ENCODE data around the gene CRYGN. TPM values are rescaled to one million over a fixed set of nuclear protein-coding genes. Genes with fewer than 3 reads are reported as not detected.

CRYGN gene
- total RNA-seq, 4 donors from 2014 or later = not detected

DNA sequence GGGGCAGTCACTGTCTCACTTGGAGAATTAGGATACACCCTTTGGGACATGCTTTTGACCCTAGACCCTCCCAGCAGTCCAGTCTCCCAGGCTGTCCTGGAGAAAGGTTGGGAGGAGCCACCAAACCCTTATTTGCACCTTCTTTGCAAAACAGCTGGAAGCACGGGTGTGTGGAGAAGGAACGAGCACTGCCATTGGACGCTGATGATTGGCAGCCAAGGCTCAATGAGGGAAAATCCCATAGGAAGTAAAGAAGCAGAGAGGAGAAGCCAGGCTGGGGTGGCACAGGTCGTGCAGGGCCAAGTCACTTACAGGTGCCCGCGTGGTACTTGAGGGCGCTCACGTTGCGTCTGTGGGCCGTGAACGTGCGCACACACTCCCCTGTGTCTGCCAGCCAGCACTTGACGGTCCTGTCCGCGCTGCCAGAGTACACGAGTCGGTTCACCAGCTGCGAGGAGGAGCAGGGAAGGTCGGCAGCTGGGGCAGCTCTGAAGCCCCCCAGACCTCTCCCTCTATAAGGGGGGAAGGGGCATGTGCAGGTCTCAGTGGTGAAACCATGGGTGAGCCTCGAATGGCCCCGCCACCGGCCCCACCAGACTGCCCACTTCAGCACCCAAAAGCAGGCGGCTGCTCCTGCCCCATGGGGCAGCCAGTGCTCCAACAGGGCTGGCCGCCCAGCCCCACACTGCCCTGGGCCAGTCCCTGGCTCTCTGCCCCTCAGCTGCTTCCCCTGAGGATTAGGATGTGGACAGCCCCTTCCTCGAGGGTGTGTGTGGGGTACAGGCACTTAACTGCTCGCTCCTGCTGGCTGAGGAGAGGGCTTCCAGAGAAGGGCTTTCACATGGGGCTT lies 54.9 kb downstream of the CRYGN start:
- Histone ChIP-seq H3K4me3 (no peak overlapping the region), H3K9me3 (no peaks in the 10 kb centered on the region), H3K27me3 (peaks cover 16% of the 10 kb centered on the region), H3K36me3 (no peaks in the 10 kb centered on the region), H3K27ac (no peak overlapping the region), H3K4me1 (peaks cover 12% of the 10 kb centered on the region)
- 91% methylated on average over 20 of the region's 26 CpGs for WGBS
- peak in 1 of 2 donors; percentile 54 for DNase-seq (ENCODE audit: low spot score in 2 of 2)
- TF ChIP-seq POLR2AphosphoS5 (IDR thresholded peaks at IDR 0.05) (no peak), EP300 (IDR thresholded peaks at IDR 0.05) (no peak), POLR2A (IDR thresholded peaks at IDR 0.05) (no peak)
- TF ChIP-seq, protein P1, sequence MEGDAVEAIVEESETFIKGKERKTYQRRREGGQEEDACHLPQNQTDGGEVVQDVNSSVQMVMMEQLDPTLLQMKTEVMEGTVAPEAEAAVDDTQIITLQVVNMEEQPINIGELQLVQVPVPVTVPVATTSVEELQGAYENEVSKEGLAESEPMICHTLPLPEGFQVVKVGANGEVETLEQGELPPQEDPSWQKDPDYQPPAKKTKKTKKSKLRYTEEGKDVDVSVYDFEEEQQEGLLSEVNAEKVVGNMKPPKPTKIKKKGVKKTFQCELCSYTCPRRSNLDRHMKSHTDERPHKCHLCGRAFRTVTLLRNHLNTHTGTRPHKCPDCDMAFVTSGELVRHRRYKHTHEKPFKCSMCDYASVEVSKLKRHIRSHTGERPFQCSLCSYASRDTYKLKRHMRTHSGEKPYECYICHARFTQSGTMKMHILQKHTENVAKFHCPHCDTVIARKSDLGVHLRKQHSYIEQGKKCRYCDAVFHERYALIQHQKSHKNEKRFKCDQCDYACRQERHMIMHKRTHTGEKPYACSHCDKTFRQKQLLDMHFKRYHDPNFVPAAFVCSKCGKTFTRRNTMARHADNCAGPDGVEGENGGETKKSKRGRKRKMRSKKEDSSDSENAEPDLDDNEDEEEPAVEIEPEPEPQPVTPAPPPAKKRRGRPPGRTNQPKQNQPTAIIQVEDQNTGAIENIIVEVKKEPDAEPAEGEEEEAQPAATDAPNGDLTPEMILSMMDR (IDR thresholded peaks at IDR 0.05) = no peak

DNA sequence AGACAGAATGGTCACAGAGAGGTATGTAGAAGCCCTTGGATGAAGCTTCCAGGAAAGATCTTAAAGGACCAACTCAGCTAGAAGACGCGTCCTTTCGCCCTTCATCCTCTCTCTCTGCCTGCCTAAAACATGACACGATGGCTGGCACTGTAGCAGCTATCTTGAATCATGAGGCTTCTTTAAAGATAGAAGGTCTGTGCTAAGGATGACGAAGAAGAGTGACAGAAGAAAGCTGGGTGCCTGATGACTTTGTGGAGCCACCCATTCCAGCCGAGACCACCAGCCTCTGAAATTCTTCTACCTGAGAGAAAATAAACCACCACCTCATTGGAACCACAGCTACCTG lies 55.6 kb downstream of the CRYGN start:
- H3K27ac ChIP-seq = no peak overlapping the region
- 88% methylated on average over 6 of the region's 6 CpGs for WGBS

DNA sequence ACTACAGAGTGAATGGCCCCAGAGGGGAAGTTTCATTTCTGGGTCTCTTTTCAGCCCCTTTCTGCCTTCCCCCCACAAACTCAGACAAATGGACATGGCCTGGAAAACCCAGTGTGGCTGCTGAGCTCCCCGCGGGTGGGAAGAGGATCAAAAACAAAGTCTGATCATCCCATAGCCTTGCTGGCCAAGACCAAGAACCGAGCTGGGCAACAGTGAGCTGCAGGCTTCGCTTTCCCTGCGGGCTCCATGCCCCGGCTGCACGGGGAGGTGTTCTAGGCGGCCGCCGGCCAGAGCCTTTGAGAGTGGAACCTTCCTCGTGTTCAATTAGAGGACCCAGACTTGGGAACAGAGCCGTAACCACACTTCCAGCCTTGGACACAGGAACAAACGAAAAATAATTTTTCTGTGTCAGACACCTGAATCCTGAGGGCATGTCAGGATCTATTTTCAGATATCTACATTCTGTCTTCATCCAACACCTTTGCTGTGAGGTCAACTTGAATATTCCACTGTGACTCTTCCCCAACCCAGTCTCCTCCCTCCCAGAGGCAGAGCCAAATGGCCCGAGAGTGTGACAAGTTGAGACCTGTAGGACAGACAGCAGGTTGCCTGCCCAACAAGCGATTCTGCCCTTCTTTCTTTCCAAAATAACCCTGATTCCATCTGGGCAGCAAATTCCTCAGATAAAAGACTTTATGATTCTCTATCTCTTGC lies 56.1 kb downstream of the CRYGN start:
- Histone ChIP-seq H3K4me3 (no peak overlapping the region), H3K27ac (no peak overlapping the region), H3K4me1 (peaks cover 12% of the 10 kb centered on the region), H3K27me3 (peaks cover 16% of the 10 kb centered on the region), H3K9me3 (no peaks in the 10 kb centered on the region), H3K36me3 (peaks cover 2% of the 10 kb centered on the region)
- peak in 1 of 2 donors; percentile 54 for DNase-seq (ENCODE audit: low spot score in 2 of 2)
- TF ChIP-seq EP300 (IDR thresholded peaks at IDR 0.05) = no peak
- TF ChIP-seq, protein P1 (IDR thresholded peaks at IDR 0.05) = no peak
- TF ChIP-seq POLR2A (IDR thresholded peaks at IDR 0.05) = no peak
- no peak for TF ChIP-seq POLR2AphosphoS5 (IDR thresholded peaks at IDR 0.05)
- WGBS = 76% methylated on average over 15 of the region's 15 CpGs

More for the DNA sequence above, 55.6 kb downstream of the CRYGN start:
- peak in 1 of 2 donors; percentile 1 for DNase-seq (ENCODE audit: low spot score in 2 of 2)
- no peak for TF ChIP-seq POLR2AphosphoS5 (IDR thresholded peaks at IDR 0.05)
- TF ChIP-seq, protein P1 (IDR thresholded peaks at IDR 0.05) = no peak
- no peak for TF ChIP-seq POLR2A (IDR thresholded peaks at IDR 0.05)
- TF ChIP-seq EP300 (IDR thresholded peaks at IDR 0.05) = no peak
- peaks cover 12% of the 10 kb centered on the region for H3K4me1 ChIP-seq
- peaks cover 16% of the 10 kb centered on the region for H3K27me3 ChIP-seq
- no peaks in the 10 kb centered on the region for H3K36me3 ChIP-seq
- no peak overlapping the region for H3K4me3 ChIP-seq
- H3K9me3 ChIP-seq = no peaks in the 10 kb centered on the region

DNA sequence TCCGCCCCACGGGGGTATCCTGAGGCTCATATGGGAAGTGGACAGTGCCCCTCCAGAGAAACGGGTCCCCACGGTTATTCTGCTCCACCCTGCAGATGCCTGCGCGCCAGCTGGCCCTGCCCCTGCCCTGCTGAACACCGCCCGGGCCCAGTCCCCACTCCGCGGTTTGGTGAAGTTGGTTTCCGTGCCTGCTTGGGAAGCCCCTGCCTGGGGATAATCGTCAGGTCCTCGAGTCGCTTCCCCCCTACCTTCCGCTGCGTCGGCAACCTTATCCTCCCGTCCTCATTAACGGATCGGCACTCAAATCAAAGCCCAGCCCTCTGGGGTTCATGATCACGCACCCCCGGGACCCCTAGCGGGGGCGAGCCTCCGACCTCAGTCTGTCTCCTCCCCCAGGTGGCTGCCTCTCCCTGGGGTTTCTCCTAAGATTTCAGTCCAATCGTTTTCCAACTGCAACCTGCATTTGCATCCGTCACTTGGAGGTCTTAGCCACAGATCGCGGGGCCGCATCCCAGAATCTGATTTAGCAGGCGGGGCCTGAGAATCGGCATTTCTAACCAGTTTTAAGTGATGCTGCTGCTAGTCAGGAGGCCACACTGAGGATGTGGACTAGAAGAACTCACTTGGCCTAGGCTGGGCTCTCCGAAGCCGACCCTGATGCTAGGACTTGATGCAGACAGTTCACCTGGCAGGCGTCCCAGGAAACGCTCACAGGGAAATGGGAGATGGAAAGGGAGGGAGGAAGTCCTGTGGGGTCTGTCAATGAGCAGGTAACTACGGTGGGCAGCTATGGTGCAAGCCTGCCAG lies 57.7 kb downstream of the CRYGN start:
- TF ChIP-seq, protein P1 (IDR thresholded peaks at IDR 0.05) = no peak
- no peak for TF ChIP-seq EP300 (IDR thresholded peaks at IDR 0.05)
- TF ChIP-seq POLR2AphosphoS5 (IDR thresholded peaks at IDR 0.05) = no peak
- no peak for TF ChIP-seq POLR2A (IDR thresholded peaks at IDR 0.05)
- WGBS = 39% methylated on average over 24 of the region's 37 CpGs
- peaks cover 12% of the 10 kb centered on the region for H3K4me1 ChIP-seq
- peaks cover 16% of the 10 kb centered on the region for H3K27me3 ChIP-seq
- H3K9me3 ChIP-seq = no peaks in the 10 kb centered on the region
- peaks cover 17% of the 10 kb centered on the region for H3K36me3 ChIP-seq
- H3K27ac ChIP-seq = no peak overlapping the region
- H3K4me3 ChIP-seq = peak overlapping the region; percentile 29
- DNase-seq (ENCODE audit: low spot score in 2 of 2) = peak in 1 of 2 donors; percentile 64
